NCI-H526 (cell line): ENCODE data around the gene C5orf58.

Source experiments
- DNase-seq, 2 experiments: peaks; one replicate each; lab custom pipeline; 2025; lab: John Stamatoyannopoulos, UW

C5orf58 gene

DNA sequence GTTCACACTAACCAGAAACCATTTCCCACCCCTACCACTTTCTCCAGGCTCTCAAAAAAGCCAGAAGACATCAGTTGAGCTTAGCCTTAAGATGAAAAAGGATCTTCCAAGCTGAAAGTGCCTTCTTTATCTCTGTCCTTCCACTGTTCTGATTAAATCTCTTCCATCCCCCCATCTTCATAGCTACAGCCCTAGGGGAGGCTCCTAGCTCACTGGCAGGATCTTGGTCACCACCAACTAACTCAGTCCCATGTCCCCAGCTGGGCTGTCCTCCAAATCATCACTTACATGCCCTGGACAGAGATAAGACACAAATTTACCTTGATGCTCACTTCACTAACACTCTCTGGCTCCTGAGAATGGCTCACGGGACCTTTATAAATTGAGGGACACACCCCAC is 50.5 kb downstream of the C5orf58 start:
- no peak for DNase-seq

DNA sequence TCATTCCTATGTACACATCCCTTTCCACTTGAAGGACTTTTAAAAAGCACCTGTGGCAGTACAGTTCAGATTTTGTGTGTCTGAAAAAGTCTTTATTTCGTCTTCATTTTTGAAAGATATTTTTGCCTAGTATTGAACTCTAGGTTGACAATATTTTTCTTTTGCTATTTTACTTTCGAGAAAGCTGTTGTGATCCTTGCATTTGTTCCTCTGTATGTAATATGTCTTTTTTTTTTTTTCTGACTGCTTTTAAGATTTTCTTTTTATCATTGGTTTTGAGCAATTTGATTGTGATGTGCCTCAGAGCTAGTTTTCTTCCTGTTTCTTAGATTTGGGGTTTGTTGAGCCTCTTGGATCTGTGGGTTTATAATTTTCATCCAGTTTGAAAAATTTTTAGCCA is 51.4 kb downstream of the C5orf58 start:
- no peak for DNase-seq

DNA sequence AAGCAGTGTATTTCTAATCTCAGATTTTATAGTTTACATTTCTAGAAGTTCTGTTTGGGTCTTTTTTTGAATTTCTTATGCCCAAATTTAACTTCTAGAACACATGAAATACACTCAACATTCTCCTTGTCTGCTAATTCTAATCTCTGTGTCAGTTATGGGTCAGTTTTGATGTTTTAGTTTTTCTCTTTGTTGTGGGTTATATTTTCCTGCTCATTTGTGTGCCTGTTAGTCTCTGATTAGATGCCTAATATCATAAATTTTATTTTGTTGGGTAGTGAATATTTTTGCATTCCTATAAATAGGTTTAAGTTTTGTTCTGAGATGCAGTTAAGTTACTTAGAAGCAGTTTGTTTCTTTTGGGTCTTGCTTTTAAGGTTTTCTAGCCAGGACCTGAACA is 52.4 kb downstream of the C5orf58 start:
- no peak for DNase-seq

DNA sequence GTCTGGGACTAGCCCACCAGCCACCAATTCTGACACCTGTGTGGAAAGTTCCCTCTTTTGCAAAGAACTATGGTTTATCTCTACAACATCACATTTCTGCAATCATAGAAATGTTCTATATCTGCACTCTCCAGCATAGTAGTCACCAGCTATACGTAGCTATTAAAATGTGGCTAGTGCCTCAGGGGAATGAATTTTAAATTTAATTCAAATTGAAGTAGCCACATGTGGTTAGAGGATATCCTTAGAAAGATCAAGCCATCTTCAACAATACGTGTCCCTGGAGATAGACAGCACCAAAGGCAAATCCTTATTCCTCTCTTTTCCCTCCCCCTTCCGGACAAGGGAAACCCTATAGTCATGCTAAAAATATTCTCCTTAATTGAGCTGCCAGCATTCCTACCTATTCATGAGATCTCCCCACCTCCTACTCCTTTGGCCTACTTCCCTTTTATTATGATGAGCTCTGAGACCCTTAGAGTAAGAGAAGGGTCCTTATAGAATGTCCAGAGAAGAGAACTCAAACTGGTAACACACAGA is 53.7 kb downstream of the C5orf58 start:
- DNase-seq: no peak

DNA sequence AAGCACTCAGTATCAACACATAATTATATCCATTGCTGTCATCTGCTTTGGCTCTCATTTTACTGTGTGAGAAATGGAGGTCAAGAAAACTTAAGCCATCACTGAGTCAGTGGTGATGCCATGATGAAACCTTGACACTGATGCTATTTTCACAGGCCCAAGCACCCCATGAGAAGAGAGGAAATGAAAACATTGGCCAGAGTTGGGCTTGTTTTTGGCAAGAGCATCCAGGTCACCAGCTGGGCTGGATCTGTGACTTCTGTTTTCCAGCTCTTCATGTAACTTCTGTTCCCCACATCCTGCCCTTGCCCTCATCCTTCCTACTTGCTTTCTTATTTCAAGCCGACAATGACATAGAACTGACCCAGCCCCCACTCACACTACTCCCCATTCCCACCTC is 54.7 kb downstream of the C5orf58 start:
- no peak for DNase-seq

DNA sequence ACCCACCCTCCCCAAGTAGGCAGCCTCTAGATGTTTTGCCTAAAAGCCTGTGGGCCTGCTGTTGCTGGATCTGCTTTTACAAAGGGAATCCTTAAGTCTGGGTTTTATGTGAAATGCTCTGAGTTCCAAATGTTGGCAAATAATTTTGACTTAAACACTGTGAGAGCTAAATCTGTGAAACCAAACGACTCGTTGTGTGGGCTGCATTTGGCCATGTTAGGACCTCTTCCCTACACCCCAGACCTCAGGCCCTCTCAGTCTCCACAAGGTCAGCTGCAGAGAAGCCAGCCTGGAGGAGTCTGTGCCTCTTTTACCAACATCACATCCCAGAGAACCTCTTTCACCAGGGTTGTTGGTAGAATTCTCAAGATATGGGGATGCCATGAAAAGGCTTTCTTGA is 55.4 kb downstream of the C5orf58 start:
- DNase-seq: no peak

DNA sequence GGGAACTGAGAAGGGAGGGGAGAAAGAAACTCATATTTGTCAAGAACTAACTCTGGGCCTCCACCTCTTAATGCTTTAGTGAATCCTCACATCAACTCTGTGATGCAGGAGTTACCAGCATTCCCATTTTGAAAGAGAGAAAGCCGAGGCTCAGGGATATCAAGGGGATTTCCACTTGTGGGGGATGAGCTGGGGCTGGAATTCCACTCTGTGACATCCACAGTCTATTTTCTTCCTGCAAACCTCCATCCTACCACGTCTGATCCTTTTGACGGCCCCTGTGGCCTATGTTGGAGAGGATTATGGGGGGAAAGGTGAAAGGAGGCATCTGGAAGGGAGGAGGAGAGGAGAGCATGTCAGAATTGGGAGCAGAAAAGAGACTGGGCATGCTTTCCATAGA is 55.8 kb downstream of the C5orf58 start:
- no peak for DNase-seq

DNA sequence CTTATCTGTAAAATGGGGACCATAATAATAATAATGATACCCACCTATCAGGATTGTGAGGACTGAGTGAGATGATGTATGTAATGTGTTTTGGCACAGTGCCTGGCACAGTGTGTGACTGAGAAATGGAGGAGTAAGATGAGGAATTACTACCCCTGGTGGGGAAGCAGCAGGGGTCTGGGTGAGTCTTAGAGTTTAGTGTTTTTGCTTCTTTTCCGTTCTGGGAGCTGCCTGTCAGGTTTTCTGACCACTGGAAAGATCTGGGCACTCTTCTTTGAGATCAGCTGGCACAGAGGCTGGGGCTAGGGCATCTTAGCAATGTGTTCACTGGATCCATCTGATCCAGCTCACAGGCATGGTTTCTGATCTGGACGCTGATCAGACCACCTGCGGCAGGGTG is 56.3 kb downstream of the C5orf58 start:
- DNase-seq: no peak

DNA sequence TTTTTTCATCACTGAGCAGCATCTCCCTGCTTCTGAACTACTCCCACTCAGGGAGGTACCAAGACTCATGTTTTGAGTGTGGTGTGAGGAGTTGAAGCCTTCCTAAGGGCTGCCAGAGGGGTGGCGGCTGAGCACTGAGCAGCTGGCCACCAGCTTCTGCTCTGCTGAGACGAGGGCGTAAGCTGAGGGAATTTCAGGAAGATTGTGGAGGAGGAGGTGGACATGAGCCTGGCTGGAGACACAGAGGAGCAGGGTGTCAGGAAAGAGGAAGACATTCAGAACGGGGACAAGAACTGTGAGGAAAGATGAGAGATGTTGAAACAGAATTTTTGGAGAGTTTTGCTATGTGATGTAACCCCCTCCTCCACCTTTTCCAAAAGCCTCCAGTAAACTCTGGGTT is 57.0 kb downstream of the C5orf58 start:
- DNase-seq: no peak

DNA sequence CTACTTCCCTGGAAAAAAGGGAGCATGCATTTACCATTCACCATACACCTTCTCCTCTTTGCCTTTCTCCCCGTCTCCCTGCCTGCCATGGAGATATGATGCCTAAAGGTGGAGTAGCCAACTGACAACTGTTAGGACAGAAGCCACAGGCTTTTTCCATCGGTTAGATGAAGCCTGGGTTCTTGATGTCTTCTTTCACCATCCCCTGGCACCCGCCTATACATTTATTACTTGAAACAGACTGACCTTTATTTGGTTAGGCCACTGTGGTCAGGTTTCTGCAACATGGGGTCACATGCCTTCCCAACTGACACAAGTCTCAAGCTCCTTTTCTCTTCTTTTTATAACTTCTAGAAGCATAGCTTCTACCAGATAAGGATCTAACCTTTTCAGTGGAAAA is 57.7 kb downstream of the C5orf58 start:
- DNase-seq: no peak

DNA sequence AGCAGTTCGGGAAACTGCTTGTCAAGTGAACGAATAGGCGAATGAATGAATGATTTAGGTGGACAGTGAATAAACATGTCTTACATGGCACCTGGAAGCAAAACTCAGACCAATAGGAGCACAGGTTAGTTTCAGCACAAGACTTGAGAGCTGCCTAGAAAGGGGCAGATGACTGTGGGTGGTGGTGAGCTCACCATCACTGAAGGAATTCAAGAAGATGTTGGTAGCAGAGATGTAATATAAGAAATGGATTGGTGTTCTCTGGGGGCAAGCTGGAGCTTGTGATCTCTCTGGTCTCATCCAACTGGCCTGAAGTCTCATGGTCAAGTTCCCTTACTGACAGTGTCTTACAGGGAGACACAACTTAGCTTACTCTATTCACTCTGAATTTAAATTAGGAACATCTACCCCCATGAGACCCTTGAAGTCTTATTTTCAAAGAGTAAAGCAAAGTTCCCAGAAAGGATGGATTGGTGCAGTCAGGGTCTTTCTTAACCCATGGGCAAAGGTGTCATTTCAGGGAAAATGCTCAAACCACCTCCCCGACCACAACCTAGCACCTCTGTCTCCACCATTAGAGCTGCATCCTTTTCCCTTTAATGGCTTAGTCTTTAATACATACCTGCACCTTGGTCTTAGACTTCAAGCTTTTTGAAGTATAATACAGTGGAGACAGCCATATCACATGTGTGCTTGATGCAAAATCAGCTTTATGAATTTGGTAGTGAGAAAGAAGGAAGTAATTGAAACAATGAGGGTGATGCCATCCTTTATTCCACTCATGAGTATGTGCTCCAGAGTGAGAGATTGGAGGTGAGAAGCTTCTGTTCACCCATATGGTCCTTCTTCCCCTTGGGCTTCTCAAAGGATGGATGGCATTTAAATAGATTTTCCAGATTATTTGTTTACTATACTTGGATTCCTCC is 59.7 kb downstream of the C5orf58 start:
- no peak for DNase-seq

DNA sequence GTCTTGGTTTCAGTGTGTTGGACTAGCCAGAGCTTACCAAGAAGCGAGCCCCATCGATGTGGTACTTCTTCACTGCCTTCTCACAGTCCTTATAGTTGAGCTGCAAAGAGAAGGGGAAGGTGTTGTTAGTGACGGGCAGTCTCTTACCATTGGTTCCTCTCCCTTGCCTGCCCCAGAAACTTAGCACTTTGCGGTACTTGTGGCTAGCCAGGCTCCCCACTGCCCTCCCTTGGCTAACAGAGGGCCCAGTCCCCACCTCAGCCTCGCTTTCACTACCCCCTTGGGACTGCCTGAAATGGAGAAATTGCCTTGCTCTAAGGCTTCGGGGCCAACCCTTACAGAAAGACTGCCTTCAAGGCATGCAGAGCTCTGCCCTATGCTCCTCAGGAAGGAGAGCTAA is 60.5 kb downstream of the C5orf58 start:
- no peak for DNase-seq

DNA sequence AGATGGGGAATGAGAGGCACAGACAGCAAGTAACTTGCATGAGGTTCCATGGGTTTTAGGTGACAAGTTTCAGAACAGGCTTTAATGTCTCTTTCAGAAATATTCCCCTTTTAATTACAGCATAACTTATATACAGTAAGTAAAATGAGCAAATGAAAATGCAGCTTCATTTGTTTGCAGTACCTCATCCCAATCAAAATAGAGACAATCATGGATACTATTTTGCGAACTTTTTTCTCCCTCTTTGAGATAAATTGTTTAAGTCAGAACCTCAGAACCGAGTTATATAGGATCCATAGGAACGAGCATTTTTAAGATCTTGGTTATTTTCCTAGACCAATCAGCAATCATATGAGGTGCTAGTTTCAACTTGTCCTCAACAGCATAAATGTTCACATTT is 61.3 kb downstream of the C5orf58 start:
- no peak for DNase-seq

DNA sequence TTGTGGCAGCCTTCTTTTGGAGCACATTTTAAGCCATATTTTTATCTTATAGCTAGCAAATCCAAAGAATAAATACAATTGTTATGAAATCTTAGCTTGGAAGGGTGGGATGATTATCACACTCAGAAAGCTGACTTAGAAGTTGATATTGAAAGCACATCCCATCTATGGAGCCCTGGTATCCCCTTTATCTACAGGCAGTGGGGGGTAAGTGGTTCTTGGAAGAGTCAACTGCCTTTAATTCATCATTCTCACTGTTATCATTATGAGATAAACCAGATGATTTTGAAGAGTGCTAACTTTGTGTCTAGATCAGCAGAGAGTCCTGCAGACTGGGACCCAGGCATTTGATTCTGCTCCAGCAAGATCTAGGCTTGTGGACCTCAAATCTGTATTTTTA is 61.8 kb downstream of the C5orf58 start:
- DNase-seq: no peak
